Effector memory CD8-positive, alpha-beta T cell (primary cell): Measurements from ENCODE around the gene CLEC20A.

ENCODE experiments used
- ATAC-seq: fragments of 150-1000 bp; cut with Tn5 transposase; replicated peaks from 2 replicates; pipeline ENCODE4 v1.10.0; 2021; ENCODE audit warnings: mild to moderate bottlenecking, moderate library complexity
- DNase-seq, 3 experiments: peaks; one replicate each; pipeline ENCODE4 v3.0.0; 2021
- H3K27ac Mint-ChIP-seq, 2 donors: one replicate each; pipeline ENCODE4 v1.8.0; 2022; ENCODE audit warnings: mild to moderate bottlenecking in 2 of 2, mixed read lengths in 2 of 2, moderate library complexity in 2 of 2
- H3K27me3 Mint-ChIP-seq, 2 donors: one replicate each; pipeline ENCODE4 v1.8.0; 2022; ENCODE audit warnings: mixed read lengths in 2 of 2
- H3K36me3 Mint-ChIP-seq: one replicate; pipeline ENCODE4 v1.8.0; 2022; ENCODE audit warnings: mild to moderate bottlenecking, moderate library complexity, mixed read lengths; ENCODE audit not compliant: insufficient read depth
- H3K4me1 Mint-ChIP-seq, 2 donors: one replicate each; pipeline ENCODE4 v1.8.0; 2022; ENCODE audit warnings: low read depth in 2 of 2, mixed read lengths in 2 of 2
- H3K4me3 Mint-ChIP-seq, 2 donors: one replicate each; pipeline ENCODE4 v1.8.0; 2022; ENCODE audit warnings: mild to moderate bottlenecking in 2 of 2, mixed read lengths in 2 of 2, moderate library complexity in 2 of 2
- H3K9me3 Mint-ChIP-seq, 2 donors: one replicate each; pipeline ENCODE4 v1.8.0; 2022; ENCODE audit warnings: mixed read lengths in 2 of 2

Gene CLEC20A

DNA sequence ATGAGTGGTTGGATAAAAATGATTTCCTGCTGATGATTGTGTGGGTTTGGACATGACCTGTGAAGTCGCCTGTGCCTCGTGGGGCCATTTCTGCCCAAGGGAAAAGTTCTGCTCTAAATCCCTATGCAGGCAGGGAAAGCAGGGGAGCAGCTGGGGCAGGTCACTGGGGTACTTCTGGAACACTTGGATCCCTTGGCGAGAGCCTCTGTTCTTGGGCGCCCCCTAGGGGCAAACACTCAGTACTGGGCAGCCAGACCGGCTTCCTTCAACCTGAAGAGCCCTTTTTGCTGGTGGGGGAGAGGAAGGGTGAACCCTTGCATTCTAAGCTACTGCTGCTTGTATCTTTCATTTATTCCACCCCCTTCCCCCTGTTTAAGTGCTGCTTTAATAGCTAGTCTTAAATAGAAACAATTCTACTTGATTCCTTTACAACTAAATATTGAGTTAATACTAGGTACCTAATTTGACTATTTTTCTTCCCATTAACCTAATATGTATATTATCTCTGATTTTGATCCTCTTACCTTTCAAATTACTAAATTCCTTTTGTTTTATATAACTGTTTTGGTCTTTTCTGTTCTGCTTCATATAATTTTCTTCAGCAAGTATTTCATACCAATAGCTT, 5.1 kb upstream of the CLEC20A start:
- no peaks in the 10 kb centered on the region for H3K9me3 Mint-ChIP-seq
- no peaks in the 10 kb centered on the region for H3K4me1 Mint-ChIP-seq
- no peak overlapping the region for H3K4me3 Mint-ChIP-seq
- peak; percentile 42 for ATAC-seq
- peak; percentile 6 to 26 (median 10) for DNase-seq
- no peak overlapping the region for H3K27ac Mint-ChIP-seq
- H3K36me3 Mint-ChIP-seq: no peaks in the 10 kb centered on the region
- H3K27me3 Mint-ChIP-seq: peaks cover 11 to 61% of the 10 kb centered on the region in 2 donors

DNA sequence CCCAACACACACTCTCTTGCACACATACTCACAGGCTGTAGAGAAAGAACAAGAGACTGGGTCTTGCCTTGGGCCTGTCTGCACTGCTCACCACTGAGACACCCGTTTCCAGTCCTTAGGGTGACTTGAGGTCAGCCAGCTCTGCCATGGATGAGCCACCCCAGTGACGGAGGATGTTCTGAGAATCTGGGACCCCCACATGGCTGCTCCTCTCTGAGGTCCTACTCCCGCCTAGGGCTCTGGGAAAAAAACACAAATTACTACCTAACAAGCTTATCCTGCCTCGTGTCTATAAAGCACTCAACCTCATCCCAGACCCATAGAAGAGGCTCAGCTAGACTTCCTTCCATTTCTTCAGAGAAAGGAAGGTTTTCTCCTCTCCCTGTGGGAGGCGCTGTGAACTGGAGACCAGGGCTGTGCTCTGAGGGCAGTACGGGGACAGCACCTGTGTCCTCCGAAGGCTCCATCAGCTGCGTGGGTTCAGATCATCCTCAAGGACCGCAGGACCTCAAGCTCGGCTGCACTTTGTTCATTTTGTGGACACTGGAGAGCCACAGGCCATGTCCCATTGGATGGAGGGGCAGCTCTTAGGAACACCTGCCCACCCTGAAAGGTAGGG, 4.3 kb upstream of the CLEC20A start:
- DNase-seq (no peak), ATAC-seq (no peak)
- H3K4me1 Mint-ChIP-seq: no peaks in the 10 kb centered on the region
- no peak overlapping the region for H3K27ac Mint-ChIP-seq
- no peaks in the 10 kb centered on the region for H3K36me3 Mint-ChIP-seq
- peaks cover 11 to 55% of the 10 kb centered on the region in 2 donors for H3K27me3 Mint-ChIP-seq
- no peaks in the 10 kb centered on the region for H3K9me3 Mint-ChIP-seq
- H3K4me3 Mint-ChIP-seq: no peak overlapping the region

DNA sequence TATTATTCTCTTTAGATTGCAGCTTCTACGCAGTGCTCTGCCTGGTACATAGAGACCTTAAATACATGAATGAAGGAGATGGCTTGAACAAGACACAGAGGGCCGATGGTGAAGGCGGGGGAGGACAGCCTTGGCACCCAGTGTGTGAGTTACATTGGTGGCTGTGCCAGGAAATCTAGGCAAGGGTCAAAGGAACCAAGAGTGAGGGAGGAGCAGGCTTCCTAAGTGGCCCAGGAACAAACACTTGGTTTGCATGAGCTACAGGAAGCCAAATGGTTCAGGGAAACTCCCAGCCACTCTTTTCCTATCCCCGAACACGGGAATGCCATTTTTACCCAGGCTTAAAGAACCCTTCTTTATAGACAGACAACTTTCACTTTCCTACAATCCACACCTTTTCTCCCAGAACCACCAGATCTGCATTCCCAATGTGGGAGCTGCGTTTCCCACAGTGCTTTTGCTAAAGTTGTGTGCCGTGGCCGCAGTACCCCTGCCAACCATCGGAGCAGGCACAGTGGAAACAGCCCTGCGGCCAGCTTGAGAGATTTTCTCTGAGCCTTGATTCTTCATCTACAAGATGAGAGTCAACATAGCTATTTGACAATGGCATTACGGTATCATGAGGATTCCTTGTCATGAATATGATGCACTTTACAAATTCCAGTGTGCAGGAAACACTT, 3.5 kb upstream of the CLEC20A start:
- no peak overlapping the region for H3K4me3 Mint-ChIP-seq
- no peak overlapping the region for H3K27ac Mint-ChIP-seq
- no peaks in the 10 kb centered on the region for H3K36me3 Mint-ChIP-seq
- no peaks in the 10 kb centered on the region for H3K4me1 Mint-ChIP-seq
- ATAC-seq (no peak), DNase-seq (no peak)
- no peaks in the 10 kb centered on the region for H3K9me3 Mint-ChIP-seq
- peaks cover 11 to 47% of the 10 kb centered on the region in 2 donors for H3K27me3 Mint-ChIP-seq

DNA sequence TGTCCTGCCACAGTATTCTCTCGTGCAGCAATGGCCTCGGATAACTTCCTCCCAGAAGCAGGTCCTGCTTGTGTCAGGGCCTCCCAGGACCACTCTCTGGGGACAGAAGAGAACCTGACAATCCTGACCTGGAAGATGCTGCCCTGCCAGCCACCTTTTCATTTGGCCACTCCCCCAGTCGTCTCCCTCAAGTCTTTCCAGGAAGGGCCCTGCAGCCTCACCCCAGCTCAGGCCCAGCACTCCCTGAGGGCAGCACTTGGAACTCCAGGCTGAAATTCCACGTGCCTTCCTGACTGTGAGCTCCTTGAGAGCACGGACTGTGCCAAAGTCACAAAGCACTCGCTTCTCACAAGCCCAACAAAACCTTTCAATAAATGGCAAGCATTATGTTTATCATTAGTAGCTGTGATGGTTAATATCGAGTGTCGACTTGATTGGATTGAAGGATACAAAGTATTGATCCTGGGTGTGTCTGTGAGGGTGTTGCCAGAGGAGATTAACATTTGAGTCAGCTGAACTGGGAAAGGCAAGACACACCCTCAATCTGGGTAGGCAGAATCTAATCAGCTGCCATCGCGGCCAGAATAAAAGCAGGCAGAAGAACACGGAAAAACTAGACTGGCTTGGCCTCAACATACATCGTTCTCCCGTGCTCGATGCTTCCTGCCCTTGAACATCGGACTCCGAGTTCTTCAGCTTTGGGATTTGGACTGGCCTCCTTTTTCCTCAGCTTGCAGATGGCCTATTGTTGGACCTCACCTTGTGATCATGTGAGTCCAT, 2.3 kb upstream of the CLEC20A start:
- Mint-ChIP-seq H3K36me3 (no peaks in the 10 kb centered on the region), H3K4me3 (no peak overlapping the region), H3K27me3 (peaks cover 11 to 43% of the 10 kb centered on the region in 2 donors), H3K9me3 (no peaks in the 10 kb centered on the region), H3K27ac (no peak overlapping the region), H3K4me1 (no peaks in the 10 kb centered on the region)
- ATAC-seq (no peak), DNase-seq (no peak)

DNA sequence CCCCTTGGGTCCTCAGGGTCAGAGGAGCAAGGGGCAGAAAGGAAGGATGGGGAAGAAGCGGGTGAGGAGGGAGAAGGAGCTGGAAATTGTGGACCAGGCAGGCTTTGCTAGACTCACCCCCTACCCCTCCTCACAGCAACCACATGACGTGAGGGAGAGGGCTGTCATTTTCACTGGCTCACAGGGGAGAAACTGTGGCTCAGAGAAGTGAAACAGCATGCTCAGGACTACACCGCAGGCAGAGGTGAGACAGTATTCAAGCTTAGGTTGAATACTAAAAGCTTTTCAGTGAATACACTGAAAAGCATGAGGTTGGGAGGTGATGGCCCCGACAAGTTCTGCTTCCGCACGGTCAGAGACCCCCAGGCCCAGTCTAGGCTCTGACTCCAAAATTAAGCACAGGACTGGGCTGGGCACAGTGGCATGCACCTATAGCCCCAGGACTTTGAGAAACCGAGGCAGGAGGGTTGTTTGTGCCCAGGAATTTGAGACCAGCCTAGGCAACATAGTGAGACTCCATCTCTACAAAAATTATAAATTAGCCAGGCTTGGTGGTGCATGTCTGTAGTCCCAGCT, 1.2 kb upstream of the CLEC20A start:
- H3K4me3 Mint-ChIP-seq: no peak overlapping the region
- no peaks in the 10 kb centered on the region for H3K9me3 Mint-ChIP-seq
- H3K27ac Mint-ChIP-seq: no peak overlapping the region
- H3K27me3 Mint-ChIP-seq: peaks cover 10 to 32% of the 10 kb centered on the region in 2 donors
- DNase-seq: no peak
- no peaks in the 10 kb centered on the region for H3K36me3 Mint-ChIP-seq
- ATAC-seq: no peak
- H3K4me1 Mint-ChIP-seq: no peaks in the 10 kb centered on the region

DNA sequence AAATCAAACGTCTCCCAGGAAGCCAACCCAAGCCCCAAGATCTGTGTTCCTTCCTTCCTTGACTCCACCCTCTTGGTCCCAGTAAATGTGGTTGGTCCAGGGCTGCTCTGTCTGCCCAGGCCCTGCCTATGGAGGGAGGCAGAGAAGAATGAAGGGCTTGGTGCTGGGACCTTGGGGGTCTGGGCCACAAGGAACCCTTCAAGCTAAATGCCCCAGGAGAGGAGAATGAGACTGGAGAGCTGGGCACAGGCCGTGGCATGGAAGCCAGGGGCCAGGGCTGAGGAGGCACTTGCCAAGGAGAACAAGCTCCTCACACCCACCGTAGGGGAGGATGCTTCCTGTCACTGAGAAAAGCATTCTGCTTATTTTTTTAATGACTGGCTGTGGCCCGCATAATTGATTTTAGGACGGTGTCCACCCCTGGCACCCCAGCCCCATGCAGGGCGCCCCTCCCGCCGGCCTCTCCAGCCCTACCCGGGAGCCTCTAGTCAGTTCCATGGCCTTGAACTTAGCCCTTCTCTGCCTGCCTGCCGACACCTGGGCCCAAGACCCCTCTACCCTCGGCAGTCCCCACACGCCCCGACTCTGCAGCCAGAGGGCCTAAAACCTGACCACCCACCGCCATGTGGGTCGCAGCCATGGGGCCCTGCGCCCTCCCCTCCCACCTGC, 889 bp downstream of the CLEC20A start:
- H3K4me3 Mint-ChIP-seq: no peak overlapping the region

DNA sequence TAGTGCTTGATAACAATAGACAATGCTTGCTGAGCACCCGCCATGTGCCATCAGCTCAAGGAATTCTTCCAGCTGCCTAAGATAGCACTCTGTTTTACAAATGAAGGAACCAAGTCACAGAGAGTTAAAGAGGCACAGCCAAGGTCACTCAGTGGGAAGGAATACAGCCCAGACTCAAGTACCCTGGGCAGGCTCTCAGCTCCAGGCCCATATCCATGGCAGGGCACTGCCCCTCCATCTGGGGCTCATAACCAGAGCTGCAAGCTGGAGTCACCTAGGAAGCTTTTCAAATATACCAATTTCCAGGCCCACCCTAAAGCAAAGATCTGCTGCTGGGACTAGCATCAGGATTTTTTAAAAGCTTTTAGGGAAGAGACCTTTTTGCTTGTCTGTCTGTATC, 1.6 kb downstream of the CLEC20A start:
- Mint-ChIP-seq H3K4me3 (no peak overlapping the region), H3K4me1 (no peaks in the 10 kb centered on the region), H3K27me3 (peaks cover 6 to 13% of the 10 kb centered on the region in 2 donors), H3K9me3 (no peaks in the 10 kb centered on the region), H3K36me3 (peaks cover 3% of the 10 kb centered on the region), H3K27ac (no peak overlapping the region)
- no peak for DNase-seq
- no peak for ATAC-seq

More for the DNA sequence above, 889 bp downstream of the CLEC20A start:
- no peak for ATAC-seq
- Mint-ChIP-seq H3K4me1 (no peaks in the 10 kb centered on the region), H3K36me3 (peaks cover 3% of the 10 kb centered on the region), H3K27ac (no peak overlapping the region), H3K27me3 (peaks cover 6 to 13% of the 10 kb centered on the region in 2 donors), H3K9me3 (no peaks in the 10 kb centered on the region)
- DNase-seq: no peak

DNA sequence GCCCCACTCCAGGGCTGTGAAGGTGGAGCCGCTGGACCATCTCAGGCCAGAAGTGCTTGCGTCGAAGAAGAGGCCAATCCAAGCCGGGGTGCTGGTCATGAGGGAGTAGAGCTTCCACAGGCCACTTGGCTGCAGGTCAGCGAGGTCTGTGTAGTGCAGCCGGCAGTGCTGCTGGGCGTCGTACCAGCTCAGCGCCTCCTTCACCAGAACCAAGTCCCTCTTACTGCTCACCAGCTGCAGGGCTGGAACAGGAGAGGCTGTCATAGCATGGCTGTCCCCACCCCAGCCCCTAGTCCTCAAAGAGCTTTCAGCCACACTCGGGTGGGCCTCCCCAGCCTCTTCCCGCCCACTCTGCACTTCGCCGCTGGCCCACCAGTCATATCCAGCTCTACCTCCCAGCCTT, 2.2 kb downstream of the CLEC20A start:
- H3K4me1 Mint-ChIP-seq: no peaks in the 10 kb centered on the region
- DNase-seq: no peak
- H3K27me3 Mint-ChIP-seq: peaks cover 6 to 13% of the 10 kb centered on the region in 2 donors
- no peak for ATAC-seq
- H3K36me3 Mint-ChIP-seq: peaks cover 3% of the 10 kb centered on the region
- no peak overlapping the region for H3K4me3 Mint-ChIP-seq
- no peaks in the 10 kb centered on the region for H3K9me3 Mint-ChIP-seq
- no peak overlapping the region for H3K27ac Mint-ChIP-seq

DNA sequence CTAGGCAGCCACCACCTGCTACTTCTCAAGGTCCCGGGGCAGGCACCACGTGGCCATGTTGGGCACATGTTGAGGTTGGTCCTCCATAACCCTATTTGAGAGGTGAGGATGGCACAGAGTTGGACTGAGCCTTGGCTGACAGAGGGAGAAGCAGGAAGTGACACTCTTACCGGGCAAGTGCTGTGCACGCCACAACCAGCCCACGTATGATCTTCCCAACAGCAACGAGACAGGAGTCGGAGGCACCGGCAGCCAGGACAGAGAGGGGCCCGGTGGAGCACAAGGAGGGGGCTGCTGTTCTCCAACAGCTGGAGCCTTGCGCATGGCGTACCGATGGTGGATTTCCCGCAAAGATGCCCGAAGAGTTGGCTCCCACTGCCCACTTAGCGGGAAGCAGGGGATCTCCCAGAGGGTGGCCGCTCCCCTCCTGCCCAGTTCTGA, 3.4 kb downstream of the CLEC20A start:
- Mint-ChIP-seq H3K27ac (no peak overlapping the region), H3K4me1 (no peaks in the 10 kb centered on the region), H3K9me3 (no peaks in the 10 kb centered on the region), H3K4me3 (no peak overlapping the region), H3K36me3 (peaks cover 3% of the 10 kb centered on the region), H3K27me3 (peaks cover 10 to 21% of the 10 kb centered on the region in 2 donors)
- no peak for DNase-seq
- ATAC-seq: no peak

DNA sequence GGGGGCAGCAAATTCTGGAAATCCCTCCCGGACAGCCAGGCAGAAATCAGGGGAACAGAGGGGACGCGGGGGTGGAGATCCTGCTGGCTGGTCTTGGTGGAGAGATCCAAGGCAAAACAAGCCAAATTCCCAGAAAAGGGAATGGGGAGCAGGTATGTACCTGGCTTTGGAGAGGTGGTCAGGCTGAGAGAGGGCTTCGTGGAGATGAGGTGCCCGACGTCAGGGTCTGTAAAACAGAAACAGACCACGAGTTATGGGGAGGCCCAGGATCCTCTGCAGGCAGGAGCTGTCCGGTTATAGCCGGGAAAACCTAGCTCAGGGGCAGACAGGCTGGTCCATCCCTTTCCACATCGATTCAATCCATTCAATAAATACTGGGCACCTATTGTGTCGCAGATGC, 4.4 kb downstream of the CLEC20A start:
- no peaks in the 10 kb centered on the region for H3K4me1 Mint-ChIP-seq
- H3K27me3 Mint-ChIP-seq: peaks cover 17 to 28% of the 10 kb centered on the region in 2 donors
- ATAC-seq (no peak), DNase-seq (no peak)
- H3K36me3 Mint-ChIP-seq: peaks cover 3% of the 10 kb centered on the region
- no peaks in the 10 kb centered on the region for H3K9me3 Mint-ChIP-seq
- H3K27ac Mint-ChIP-seq: no peak overlapping the region
- no peak overlapping the region for H3K4me3 Mint-ChIP-seq

DNA sequence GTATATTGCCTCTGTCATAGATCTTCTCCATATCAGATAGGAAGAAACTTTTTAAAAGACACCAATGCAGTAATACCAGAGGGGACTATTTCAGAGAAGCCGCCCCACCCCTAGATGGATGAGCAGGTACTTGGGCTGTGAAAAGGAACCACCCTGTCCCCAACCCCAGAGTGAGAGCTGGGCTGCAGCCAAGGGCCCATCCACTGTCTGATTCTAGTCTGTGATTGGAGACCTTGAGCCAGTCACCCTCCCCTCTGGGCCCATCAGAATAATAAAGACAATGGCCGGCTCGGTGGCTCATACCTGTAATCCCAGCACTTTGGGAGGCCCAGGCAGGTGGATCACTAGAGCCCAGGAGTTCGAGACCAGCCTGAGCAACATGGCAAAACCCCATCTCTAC, 5.0 kb downstream of the CLEC20A start:
- Mint-ChIP-seq H3K27ac (no peak overlapping the region), H3K27me3 (peaks cover 15 to 29% of the 10 kb centered on the region in 2 donors), H3K36me3 (peaks cover 3% of the 10 kb centered on the region), H3K4me3 (no peak overlapping the region), H3K4me1 (no peaks in the 10 kb centered on the region), H3K9me3 (no peaks in the 10 kb centered on the region)
- DNase-seq (no peak), ATAC-seq (no peak)

DNA sequence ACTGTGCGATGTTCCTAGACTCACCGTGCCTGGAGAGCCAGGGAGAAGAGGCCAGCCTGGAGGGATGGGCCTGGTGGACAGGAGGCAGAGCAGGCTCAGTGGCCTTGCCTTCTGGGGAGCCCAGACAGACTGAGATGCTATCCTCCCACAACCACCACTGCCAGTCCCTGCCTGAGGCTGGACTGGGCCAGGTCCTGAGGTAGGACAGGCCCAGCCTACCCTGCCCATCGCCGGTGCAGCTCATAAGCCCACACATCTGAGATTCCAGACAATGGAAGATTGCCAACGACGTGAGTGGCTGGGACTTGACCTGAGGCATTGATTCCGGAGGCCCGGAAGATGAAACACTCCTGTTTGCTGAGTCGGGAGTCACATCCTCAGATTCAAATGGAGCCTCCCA, 5.8 kb downstream of the CLEC20A start:
- Mint-ChIP-seq H3K9me3 (no peaks in the 10 kb centered on the region), H3K27ac (no peak overlapping the region), H3K36me3 (peaks cover 3% of the 10 kb centered on the region), H3K4me1 (no peaks in the 10 kb centered on the region), H3K4me3 (no peak overlapping the region), H3K27me3 (peaks cover 15 to 29% of the 10 kb centered on the region in 2 donors)
- DNase-seq (no peak), ATAC-seq (no peak)

DNA sequence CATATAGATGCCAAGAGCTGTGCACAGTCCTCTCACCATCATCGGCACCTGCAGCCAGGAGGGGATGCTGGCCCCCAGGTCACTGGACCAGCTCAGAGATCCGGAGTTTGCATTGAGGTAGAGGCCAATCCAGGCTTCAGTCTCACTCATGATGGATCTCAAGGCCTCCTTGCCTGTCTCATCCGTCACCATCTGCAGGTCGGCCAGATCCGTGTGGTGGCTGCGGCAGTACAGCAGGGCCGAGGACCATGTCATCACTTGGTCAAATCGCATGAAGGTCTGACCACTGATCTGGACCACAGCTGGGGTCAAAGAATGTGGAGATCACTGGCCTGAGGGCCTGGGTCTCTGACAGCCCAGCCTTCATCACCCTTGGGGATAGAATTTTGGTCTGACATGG, 6.6 kb downstream of the CLEC20A start:
- peaks cover 15 to 34% of the 10 kb centered on the region in 2 donors for H3K27me3 Mint-ChIP-seq
- no peak overlapping the region for H3K27ac Mint-ChIP-seq
- H3K4me3 Mint-ChIP-seq: no peak overlapping the region
- ATAC-seq (no peak), DNase-seq (no peak)
- H3K4me1 Mint-ChIP-seq: no peaks in the 10 kb centered on the region
- no peaks in the 10 kb centered on the region for H3K9me3 Mint-ChIP-seq
- H3K36me3 Mint-ChIP-seq: peaks cover 3% of the 10 kb centered on the region
